Thyroid gland (tissue), 4 donors: ENCODE measurements around the gene SLC23A3. TPM values are rescaled to one million over a fixed set of nuclear protein-coding genes. Genes with fewer than 3 reads are reported as not detected.

Experiments used
- DNase-seq, 2 donors: peaks; one replicate each; pipeline ENCODE4 v3.0.0-alpha.2; 2019
- H3K27ac ChIP-seq, 3 donors: fragments of 200-600 bp; sonication (generic); 1 replicate in 2 of 3; 2 replicates in 1 of 3; pipeline ENCODE4 v1.5.1; 2016 to 2019; ENCODE audit warnings: mild to moderate bottlenecking in 1 of 3, moderate library complexity in 1 of 3
- H3K27me3 ChIP-seq: fragments of 200-600 bp; sonication (generic); one replicate; pipeline ENCODE4 v1.5.1; 2019
- H3K36me3 ChIP-seq, 2 donors: fragments of 200-600 bp; sonication (generic); one replicate each; pipeline ENCODE4 v1.5.1; 2016 to 2019
- H3K4me1 ChIP-seq, 2 donors: fragments of 200-600 bp; sonication (generic); one replicate each; pipeline ENCODE4 v1.5.1; 2017 to 2019
- H3K4me3 ChIP-seq, 3 donors: fragments of 200-600 bp; sonication (generic); replicated peaks in 1 of 3; 1 replicate in 2 of 3; 2 replicates in 1 of 3; pipeline ENCODE4 v1.5.1; 2016; ENCODE audit warnings: mild to moderate bottlenecking in 1 of 3
- H3K9me3 ChIP-seq: fragments of 200-600 bp; sonication (generic); one replicate; pipeline ENCODE4 v1.5.1; 2017
- CTCF ChIP-seq, 6 experiments: fragments of 200-600 bp in 3 of 6; fragments of 450-650 bp in 3 of 6; sonication (generic) in 3 of 6; IDR thresholded peaks; one replicate each; pipeline ENCODE4 v1.5.1; 2016 to 2019; ENCODE audit warnings: antibody characterized with exemption in 6 of 6, mild to moderate bottlenecking in 2 of 6, inconsistent platforms in 1 of 6, moderate library complexity in 1 of 6
- POLR2A ChIP-seq, 2 donors: fragments of 450-650 bp; IDR thresholded peaks; one replicate each; pipeline ENCODE4 v1.6.1; 2017; ENCODE audit warnings: antibody characterized with exemption in 2 of 2, mild to moderate bottlenecking in 2 of 2, moderate library complexity in 1 of 2
- WGBS, 2 donors: methylation state at CpG; one replicate each; pipeline ENCODE4 v1.1.5; 2017; 5-methylcytosine and 5-hydroxymethylcytosine counted together
- intact Hi-C: fragments of 100-400 bp; cut with DNase I; formaldehyde crosslinking; loops from one replicate; pipeline ENCODE4 v1.15.1; 2023
- total RNA-seq, 4 donors: library from RNA; depleted of rRNA; stranded (reverse); fragments of >200 nt; gene quantifications; one replicate each; pipeline ENCODE4 v1.2.3, GENCODE V29; 2016

Gene SLC23A3
- total RNA-seq, 4 donors from 2014 or later: 1.1 to 3.9 (median 3.4) TPM

GRCh38 chr2:219116776-219117646 lies 52.8 kb downstream of the SLC23A3 start:
- no peak for TF ChIP-seq CTCF (IDR thresholded peaks at IDR 0.05)
- TF ChIP-seq POLR2A (IDR thresholded peaks at IDR 0.05): no peak
- DNase-seq: no peak

GRCh38 chr2:219112651-219113338 lies 57.0 kb downstream of the SLC23A3 start:
- no peaks in the 10 kb centered on the region for H3K9me3 ChIP-seq
- no peak for TF ChIP-seq POLR2A (IDR thresholded peaks at IDR 0.05)
- TF ChIP-seq CTCF (IDR thresholded peaks at IDR 0.05): no peak
- no peaks in the 10 kb centered on the region for H3K36me3 ChIP-seq
- H3K4me1 ChIP-seq: no peaks in the 10 kb centered on the region
- H3K27me3 ChIP-seq: no peaks in the 10 kb centered on the region
- intact Hi-C loops: no loop called here
- no peak overlapping the region for H3K4me3 ChIP-seq
- no peak for DNase-seq
- WGBS, 2 donors: 84 to 85% methylated on average over 9 of the region's 9 CpGs
- no peak overlapping the region for H3K27ac ChIP-seq

More at GRCh38 chr2:219116776-219117646, 52.8 kb downstream of the SLC23A3 start:
- intact Hi-C loops: no loop called here
- H3K36me3 ChIP-seq: no peaks in the 10 kb centered on the region
- H3K27me3 ChIP-seq: no peaks in the 10 kb centered on the region
- H3K4me1 ChIP-seq: no peaks in the 10 kb centered on the region
- no peak overlapping the region for H3K4me3 ChIP-seq
- no peak overlapping the region for H3K27ac ChIP-seq
- WGBS, 2 donors: 74 to 77% methylated on average over 8 of the region's 8 CpGs
- no peaks in the 10 kb centered on the region for H3K9me3 ChIP-seq

GRCh38 chr2:219112062-219112406 lies 57.8 kb downstream of the SLC23A3 start:
- intact Hi-C loops: no loop called here
- Histone ChIP-seq H3K4me1 (no peaks in the 10 kb centered on the region), H3K36me3 (no peaks in the 10 kb centered on the region), H3K9me3 (no peaks in the 10 kb centered on the region), H3K27ac (no peak overlapping the region), H3K4me3 (no peak overlapping the region), H3K27me3 (no peaks in the 10 kb centered on the region)
- no peak for TF ChIP-seq POLR2A (IDR thresholded peaks at IDR 0.05)
- no peak for TF ChIP-seq CTCF (IDR thresholded peaks at IDR 0.05)
- no peak for DNase-seq
- 98% methylated on average over 2 of the region's 2 CpGs for WGBS, 2 donors

Other genes with a start within 250 kb of the SLC23A3 start
- under 1 TPM in 1 of 4 donors, not detected in 3; 0.39 TPM for gene CDK5R2, start 210.4 kb downstream of the SLC23A3 start, total RNA-seq
- gene FEV, start 184.8 kb downstream of the SLC23A3 start, total RNA-seq: not detected
- gene CRYBA2, start 176.6 kb downstream of the SLC23A3 start, total RNA-seq: not detected
- 1 to 10 TPM in 1 of 4 donors, under 1 TPM in 2, not detected in 1; under 0.01 to 1.3 (median 0.78) TPM for gene CFAP65, start 128.5 kb downstream of the SLC23A3 start, total RNA-seq
- under 1 TPM in 1 of 4 donors, not detected in 3; 0.34 TPM for gene IHH, start 109.1 kb downstream of the SLC23A3 start, total RNA-seq
- 10 to 100 TPM in 3 of 4 donors, 1 to 10 TPM in 1; 8.6 to 13.8 (median 11.9) TPM for gene NHEJ1, start 9.2 kb downstream of the SLC23A3 start, total RNA-seq
- 100 to 1,000 TPM in 1 of 4 donors, 10 to 100 TPM in 3; 48.2 to 115 (median 65.0) TPM for gene CNPPD1, start 6.9 kb upstream of the SLC23A3 start, total RNA-seq
- gene RETREG2, start 8.2 kb upstream of the SLC23A3 start, total RNA-seq: 100 to 1,000 TPM in 2 of 4 donors, 10 to 100 TPM in 2; 82.3 to 122 (median 100) TPM
- 100 to 1,000 TPM in 2 of 4 donors, 10 to 100 TPM in 2; 78.7 to 131 (median 92.0) TPM for gene ZFAND2B, start 36.8 kb upstream of the SLC23A3 start, total RNA-seq
- 10 to 100 TPM; 29.6 to 96.8 (median 63.6) TPM for gene ABCB6, start 48.9 kb upstream of the SLC23A3 start, total RNA-seq
- 10 to 100 TPM; 48.8 to 59.3 (median 54.6) TPM for gene ATG9A, start 59.6 kb upstream of the SLC23A3 start, total RNA-seq
- 10 to 100 TPM; 38.1 to 66.4 (median 45.5) TPM for gene ANKZF1, start 59.8 kb upstream of the SLC23A3 start, total RNA-seq
- 10 to 100 TPM; 12.9 to 24.6 (median 14.9) TPM for gene GLB1L, start 75.4 kb upstream of the SLC23A3 start, total RNA-seq
- 10 to 100 TPM; 19.5 to 33.0 (median 24.9) TPM for gene STK16, start 75.5 kb upstream of the SLC23A3 start, total RNA-seq
- gene TUBA4B, start 83.2 kb upstream of the SLC23A3 start, total RNA-seq: not detected
- gene TUBA4A, start 83.9 kb upstream of the SLC23A3 start, total RNA-seq: 10 to 100 TPM; 21.0 to 72.4 (median 34.8) TPM
- 100 to 1,000 TPM in 3 of 4 donors, 10 to 100 TPM in 1; 79.0 to 127 (median 116) TPM for gene DNAJB2, start 109.3 kb upstream of the SLC23A3 start, total RNA-seq
- gene PTPRN, start 139.4 kb upstream of the SLC23A3 start, total RNA-seq: 1 to 10 TPM in 3 of 4 donors, not detected in 1; 1.9 to 4.6 (median 4.4) TPM
- not detected for gene RESP18, start 162.7 kb upstream of the SLC23A3 start, total RNA-seq
- 10 to 100 TPM; 35.9 to 49.5 (median 41.6) TPM for gene DNPEP, start 217.9 kb upstream of the SLC23A3 start, total RNA-seq
- 10 to 100 TPM; 26.7 to 54.4 (median 28.7) TPM for gene DES, start 248.3 kb upstream of the SLC23A3 start, total RNA-seq